IPS-NIHi7 (cell line): ENCODE results near the gene GSDME.

Source experiments
- DNase-seq: peaks from one replicate; pipeline ENCODE4 v3.0.0; 2012; ENCODE audit warnings: mixed read lengths; ENCODE audit errors: extremely low spot score

GSDME gene

GRCh38 chr7:24723178-24723530 is 34.1 kb downstream of the GSDME start:
- DNase-seq, result no peak

- no peak for DNase-seq
Observed at GRCh38 chr7:24722386-24723177, 34.7 kb downstream of the GSDME start.

DNA sequence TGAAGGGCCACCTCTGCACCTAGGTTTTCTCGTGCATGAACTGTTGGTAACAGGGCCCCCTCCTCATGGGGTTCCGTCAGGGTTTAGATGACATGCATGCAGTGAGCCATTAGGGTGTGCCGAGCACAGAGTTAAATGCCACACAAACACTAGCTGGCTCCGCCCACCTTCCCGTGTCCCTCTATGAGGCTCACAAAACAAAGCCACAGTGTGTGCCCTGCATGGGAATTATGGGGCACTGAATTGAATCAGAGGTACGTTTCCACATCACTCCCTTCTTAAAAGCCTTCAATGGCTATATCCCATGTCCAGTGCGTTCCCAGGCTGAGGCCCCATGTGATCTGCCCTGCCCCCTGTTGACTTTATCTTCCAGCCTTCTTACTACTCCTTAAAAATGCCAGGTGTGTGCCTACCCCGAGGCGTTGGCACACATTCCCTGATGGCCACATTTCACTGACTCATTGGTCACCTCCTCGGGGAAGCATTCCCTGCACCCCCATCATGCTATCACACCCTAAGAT is 35.7 kb downstream of the GSDME start:
- DNase-seq, result no peak

GRCh38 chr7:24720283-24720682 is 37.0 kb downstream of the GSDME start:
- no peak for DNase-seq

GRCh38 chr7:24718977-24719491 is 38.2 kb downstream of the GSDME start:
- DNase-seq, result no peak

DNA sequence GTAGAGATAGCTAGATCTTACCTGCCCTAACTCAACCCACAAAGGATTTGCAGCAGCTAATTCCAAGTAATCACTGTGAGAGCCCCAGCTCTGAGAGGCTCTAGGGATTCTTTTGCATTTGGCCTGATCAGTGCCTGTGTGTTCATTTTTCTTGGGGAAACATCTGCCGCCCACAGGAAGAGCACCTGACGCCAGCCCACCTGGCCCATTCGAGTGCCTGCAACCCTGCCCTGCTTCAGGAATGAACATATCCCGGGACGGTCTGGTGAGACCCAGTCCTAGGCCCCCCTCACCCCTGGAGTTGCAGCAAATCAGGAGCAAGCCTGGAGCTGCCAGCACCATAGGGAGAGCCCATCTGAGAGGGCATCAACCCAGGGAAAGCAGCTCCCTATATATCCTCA is 38.8 kb downstream of the GSDME start:
- no peak for DNase-seq

DNA sequence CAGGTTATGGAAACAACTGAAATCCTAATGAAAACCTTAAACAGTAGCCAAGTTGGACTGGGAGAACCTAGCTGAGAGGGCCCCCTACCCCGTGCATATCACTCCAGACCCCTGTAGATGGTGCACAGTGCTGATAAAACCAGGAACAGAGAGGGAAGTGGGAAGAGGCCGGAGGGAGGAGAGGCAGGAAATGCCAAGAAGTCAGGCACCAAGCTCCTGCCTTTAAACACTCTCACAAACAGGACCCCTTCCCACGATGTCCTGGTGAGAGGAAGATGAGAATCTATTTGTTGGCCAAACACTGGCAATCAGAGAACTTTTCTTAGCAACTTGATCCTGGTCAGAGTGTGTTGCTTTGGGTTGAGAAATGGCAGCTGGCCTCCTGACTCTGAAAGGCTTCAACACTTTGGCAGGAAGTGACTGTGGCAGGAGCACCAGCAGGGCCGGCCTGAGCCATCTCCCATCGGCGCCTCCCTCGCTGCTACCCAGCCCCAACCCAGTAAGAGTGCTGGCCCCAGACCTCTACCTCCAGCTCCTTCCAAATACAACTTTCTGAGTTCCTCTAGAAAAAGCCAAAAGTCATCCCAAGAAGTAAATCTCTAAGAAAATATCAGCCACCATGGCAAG is 39.5 kb downstream of the GSDME start:
- DNase-seq, result no peak

DNA sequence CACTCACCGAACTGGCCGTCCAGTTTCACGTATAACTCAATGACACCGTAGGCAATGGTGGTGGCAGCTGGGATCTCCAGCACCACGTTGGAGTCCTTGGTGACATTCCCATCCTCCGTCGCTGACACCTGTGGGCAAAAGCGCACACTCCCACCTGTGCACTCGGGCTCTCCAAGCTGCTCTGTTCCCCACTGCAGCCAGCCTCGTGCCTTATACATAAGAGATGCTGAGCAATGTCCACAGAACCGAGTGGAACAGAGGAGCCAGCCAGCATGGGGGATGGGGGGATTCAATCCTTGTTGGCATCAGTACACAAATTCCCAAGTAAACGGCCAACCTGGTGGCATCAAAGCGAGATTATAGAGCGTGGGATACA is 40.0 kb downstream of the GSDME start:
- no peak for DNase-seq

DNA sequence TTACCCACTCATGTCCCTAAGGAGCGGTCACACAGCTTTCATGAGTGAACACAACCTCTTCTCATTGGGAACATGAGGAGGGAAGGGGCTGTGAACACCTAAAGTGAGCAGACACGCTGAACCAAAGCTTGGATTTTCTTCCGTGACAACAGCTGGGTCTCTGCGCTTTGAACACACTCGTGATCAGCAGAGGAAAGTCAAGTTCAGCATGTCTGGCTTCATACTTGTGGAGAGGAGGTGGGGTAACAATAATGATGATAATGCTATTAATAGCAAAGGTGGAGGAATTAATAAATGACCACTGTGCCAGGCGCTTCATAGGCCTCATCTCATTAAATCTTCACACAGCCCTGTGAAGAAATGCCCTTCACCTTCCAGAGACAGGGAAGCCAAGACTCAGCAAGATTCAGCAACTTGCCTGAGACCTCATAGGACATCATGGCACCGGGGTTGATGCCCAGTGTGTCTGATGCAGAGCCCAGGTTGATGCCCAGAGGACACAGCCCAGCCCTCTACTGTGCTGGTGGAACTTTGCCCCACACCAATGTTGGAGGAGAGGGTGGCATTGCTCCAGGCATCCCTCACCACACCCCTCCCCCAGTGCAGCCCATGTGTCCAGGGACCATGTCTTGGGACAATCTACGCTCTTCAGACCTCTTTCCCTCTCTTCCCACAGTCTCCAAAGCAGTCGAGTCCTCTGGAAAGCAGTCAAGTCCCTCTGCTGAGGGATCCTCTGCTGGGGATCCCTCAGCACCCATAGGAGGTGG is 40.6 kb downstream of the GSDME start:
- DNase-seq, result no peak

DNA sequence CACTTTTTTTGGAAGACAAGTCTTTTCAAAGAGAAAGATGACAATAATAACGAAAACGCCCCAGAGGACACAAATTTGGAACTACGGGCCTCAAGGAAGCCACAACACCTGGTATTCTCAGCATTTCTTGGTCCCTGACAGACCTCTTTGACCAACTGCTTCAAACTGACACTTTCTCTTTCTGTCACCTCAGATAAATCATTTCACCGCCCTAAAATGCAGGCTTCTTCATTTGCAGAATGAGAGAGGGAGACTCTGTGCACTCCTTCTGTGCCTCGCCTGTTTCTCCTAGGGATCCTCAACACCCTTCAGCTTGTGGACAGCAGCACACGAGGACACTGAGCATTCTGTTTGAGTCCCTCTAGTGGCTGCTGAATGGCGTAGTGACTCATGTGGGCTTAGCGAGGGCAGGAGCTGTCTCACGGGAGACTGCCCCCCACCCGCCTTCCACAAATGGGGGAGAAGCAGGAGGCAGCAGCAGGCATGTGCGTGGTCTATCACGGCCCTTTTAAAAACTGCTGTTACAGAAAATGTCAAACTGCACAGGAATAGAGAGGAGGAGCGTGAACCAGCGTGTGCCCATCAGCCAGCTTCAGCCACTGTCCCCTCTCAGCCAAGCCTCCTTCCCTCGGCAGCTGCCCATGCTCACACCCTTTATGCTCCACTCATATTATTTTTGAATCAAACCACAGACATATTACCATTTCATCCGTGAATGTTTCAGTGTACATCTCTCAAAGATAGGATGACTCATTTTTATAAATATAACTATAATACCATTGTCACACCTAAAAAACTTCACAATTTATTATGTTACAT is 41.4 kb downstream of the GSDME start:
- peak; percentile 77 for DNase-seq

- no peak for DNase-seq
Observed at GRCh38 chr7:24715171-24715570, 42.1 kb downstream of the GSDME start.

DNA sequence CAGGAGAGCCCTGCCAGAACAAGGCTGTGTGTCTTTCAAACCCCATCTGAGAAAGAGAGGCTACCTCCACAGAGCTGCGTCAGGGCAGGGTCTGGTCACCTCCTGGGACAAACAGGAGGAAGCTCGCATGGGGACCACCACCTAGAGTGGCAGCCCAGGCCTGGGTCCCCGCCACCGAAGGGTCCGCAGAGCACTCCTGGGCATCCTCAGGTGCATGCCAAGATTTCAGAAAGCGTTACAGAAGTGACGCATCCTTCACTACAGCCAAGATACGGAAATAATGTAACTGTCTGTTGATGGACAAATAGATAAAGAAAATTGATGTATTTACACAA is 42.6 kb downstream of the GSDME start:
- no peak for DNase-seq

DNA sequence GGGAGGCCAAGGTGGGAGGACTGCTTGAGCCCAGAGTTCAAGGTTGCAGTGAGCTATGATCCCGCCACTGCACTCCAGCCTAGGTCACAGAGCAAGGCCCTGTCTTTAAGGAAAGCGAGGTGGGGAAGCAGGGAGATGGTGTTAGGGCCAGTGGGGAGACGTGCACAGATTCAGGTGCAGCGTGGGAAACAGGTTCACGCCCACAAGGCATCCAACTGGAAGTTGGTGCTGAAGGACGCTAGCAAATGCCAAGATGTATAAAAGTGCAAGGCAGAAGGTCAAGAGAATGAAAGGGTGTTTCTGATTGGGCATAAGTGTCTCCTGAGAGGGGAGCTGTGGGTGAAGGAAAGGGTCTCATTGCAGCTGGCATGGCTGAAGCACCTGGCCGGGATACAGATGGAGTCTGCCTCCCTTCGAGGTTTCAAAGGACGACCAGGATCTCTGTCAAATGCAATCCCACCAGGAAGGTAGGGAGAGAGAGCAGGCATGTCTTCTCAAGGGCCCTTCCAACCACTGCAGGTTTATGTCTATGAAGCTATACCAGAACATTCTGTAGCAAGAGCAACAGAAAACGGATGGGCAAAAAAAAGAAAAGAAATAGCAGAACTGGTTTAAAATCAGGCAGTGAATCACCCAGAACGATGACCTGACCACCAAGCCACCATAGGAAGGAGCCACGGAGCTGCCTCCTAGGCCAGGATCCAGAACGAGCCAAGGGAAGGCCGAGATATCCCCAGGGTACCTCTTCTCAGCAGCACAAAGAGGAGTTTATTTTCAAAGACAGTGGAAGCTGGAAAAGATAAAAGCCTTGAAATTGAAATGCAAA is 43.2 kb downstream of the GSDME start:
- no peak for DNase-seq

DNA sequence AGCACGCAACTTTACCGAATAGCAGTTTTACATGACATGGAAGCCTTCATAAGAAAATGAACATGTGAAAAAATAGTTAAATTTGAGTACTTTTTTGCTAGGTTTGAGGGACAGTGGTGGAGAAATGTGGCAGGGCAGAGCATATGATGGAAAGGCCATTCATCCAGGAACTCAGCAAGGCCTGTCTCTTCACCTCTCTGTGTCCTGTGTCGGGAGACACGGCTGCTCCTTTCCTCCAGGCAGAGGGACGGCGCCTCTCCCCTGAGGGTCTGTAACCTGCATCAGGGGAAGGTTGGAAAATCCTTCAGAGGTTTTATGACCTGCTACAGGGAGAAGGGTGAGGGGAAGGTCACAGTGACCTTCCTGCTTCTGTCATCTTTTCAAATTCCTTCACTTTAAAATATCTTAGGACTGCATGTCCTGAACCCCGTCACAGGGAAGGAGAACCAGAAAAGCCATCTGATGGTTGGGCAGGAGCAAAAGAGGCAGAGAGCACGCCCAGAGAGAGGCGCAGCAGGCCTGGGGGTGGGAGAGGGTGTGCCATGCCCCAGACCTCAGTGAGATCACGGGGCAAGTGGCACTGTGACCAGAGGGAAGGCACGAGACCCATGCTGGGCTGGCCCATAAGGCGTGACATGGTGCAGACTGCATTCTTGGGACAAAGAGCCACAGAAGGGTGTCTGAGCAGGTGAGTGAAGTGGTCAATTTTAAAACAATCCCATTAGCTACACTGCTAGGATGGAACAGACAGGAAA is 44.0 kb downstream of the GSDME start:
- DNase-seq, result no peak

GRCh38 chr7:24709585-24710360 is 47.5 kb downstream of the GSDME start:
- DNase-seq, result no peak

DNA sequence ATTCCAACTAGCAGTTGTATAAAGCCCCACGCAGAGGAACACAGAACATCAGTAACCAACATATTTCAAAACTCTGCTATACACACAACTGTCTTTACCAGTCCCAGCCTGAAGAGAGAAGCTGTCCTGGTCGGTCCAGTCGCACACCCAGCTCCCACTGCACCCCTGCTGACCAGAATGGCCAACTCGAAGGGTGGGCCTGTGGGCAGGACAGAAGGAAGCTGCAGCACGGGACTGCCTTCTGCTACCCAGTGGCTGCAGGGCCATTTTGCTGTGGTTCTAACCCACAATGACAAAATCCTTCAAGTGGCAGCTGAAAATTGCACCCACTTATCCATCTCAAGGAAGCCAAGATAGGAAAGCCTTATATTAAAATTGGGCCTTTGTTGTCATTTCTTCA is 48.2 kb downstream of the GSDME start:
- DNase-seq, result no peak

GRCh38 chr7:24707988-24708615 is 49.2 kb downstream of the GSDME start:
- DNase-seq, result no peak

- DNase-seq, result no peak
Observed at GRCh38 chr7:24706211-24707170, 50.8 kb downstream of the GSDME start.
